Measurements from ENCODE around the gene TTC22.
"Not testable (repeated sequence)": the region's sequence is repeated elsewhere in the genome, so short reads cannot be mapped to it uniquely, and the experiment has no call there.

The TTC22 gene

GRCh38 chr1:54795356-54795665 is 5.8 kb downstream of the TTC22 start:
- no peak for TF ChIP-seq POLR2A (IDR thresholded peaks at IDR 0.05; ENCODE audit: low read depth, low read length)
- DNase-seq (ENCODE audit: insufficient read length, low spot score) (no peak), FAIRE-seq (no peak)

GRCh38 chr1:54794451-54795355 is 6.4 kb downstream of the TTC22 start:
- DNase-seq (ENCODE audit: insufficient read length, low spot score) (no peak), FAIRE-seq (no peak)
- TF ChIP-seq POLR2A (IDR thresholded peaks at IDR 0.05; ENCODE audit: low read depth, low read length) = no peak

- no peak for FAIRE-seq
- no peak for DNase-seq (ENCODE audit: insufficient read length, low spot score)
- no peak for TF ChIP-seq POLR2A (IDR thresholded peaks at IDR 0.05; ENCODE audit: low read depth, low read length)
These were observed 8.3 kb downstream of the TTC22 start for GRCh38 chr1:54792686-54793282.

- TF ChIP-seq POLR2A (IDR thresholded peaks at IDR 0.05; ENCODE audit: low read depth, low read length) = no peak
- no peak for DNase-seq (ENCODE audit: insufficient read length, low spot score)
- FAIRE-seq = no peak
These were observed 9.1 kb downstream of the TTC22 start for GRCh38 chr1:54791880-54792522.

- no peak for FAIRE-seq
- no peak for TF ChIP-seq POLR2A (IDR thresholded peaks at IDR 0.05; ENCODE audit: low read depth, low read length)
- DNase-seq (ENCODE audit: insufficient read length, low spot score) = no peak
These were observed 12.7 kb downstream of the TTC22 start for GRCh38 chr1:54788459-54788858.

- no peak for FAIRE-seq
These were observed 13.5 kb downstream of the TTC22 start for GRCh38 chr1:54787604-54788003.

GRCh38 chr1:54786778-54787177 is 14.3 kb downstream of the TTC22 start:
- FAIRE-seq = no peak
- no peak for DNase-seq (ENCODE audit: insufficient read length, low spot score)
- no peak for TF ChIP-seq POLR2A (IDR thresholded peaks at IDR 0.05; ENCODE audit: low read depth, low read length)

More at GRCh38 chr1:54787604-54788003, 13.5 kb downstream of the TTC22 start:
- TF ChIP-seq POLR2A (IDR thresholded peaks at IDR 0.05; ENCODE audit: low read depth, low read length) = no peak
- DNase-seq (ENCODE audit: insufficient read length, low spot score) = no peak

GRCh38 chr1:54784066-54784465 is 17.1 kb downstream of the TTC22 start:
- TF ChIP-seq POLR2A (IDR thresholded peaks at IDR 0.05; ENCODE audit: low read depth, low read length) = no peak
- no peak for FAIRE-seq
- no peak for DNase-seq (ENCODE audit: insufficient read length, low spot score)

GRCh38 chr1:54782588-54782987 is 18.5 kb downstream of the TTC22 start:
- no peak for FAIRE-seq
- DNase-seq (ENCODE audit: insufficient read length, low spot score) = no peak
- no peak for TF ChIP-seq POLR2A (IDR thresholded peaks at IDR 0.05; ENCODE audit: low read depth, low read length)

GRCh38 chr1:54782156-54782555 is 19.0 kb downstream of the TTC22 start:
- TF ChIP-seq POLR2A (IDR thresholded peaks at IDR 0.05; ENCODE audit: low read depth, low read length) = no peak
- DNase-seq (ENCODE audit: insufficient read length, low spot score) (no peak), FAIRE-seq (no peak)

- FAIRE-seq = no peak
- DNase-seq (ENCODE audit: insufficient read length, low spot score) = no peak
- TF ChIP-seq POLR2A (IDR thresholded peaks at IDR 0.05; ENCODE audit: low read depth, low read length) = no peak
These were observed 19.9 kb downstream of the TTC22 start for GRCh38 chr1:54781023-54781723.

GRCh38 chr1:54777431-54777830 is 23.7 kb downstream of the TTC22 start:
- no peak for DNase-seq (ENCODE audit: insufficient read length, low spot score)
- no peak for TF ChIP-seq POLR2A (IDR thresholded peaks at IDR 0.05; ENCODE audit: low read depth, low read length)

GRCh38 chr1:54777011-54777410 is 24.1 kb downstream of the TTC22 start:
- DNase-seq (ENCODE audit: insufficient read length, low spot score) = no peak
- no peak for FAIRE-seq
- TF ChIP-seq POLR2A (IDR thresholded peaks at IDR 0.05; ENCODE audit: low read depth, low read length) = no peak

More at GRCh38 chr1:54777431-54777830, 23.7 kb downstream of the TTC22 start:
- no peak for FAIRE-seq

GRCh38 chr1:54775828-54776721 is 25.0 kb downstream of the TTC22 start:
- FAIRE-seq; DNase-seq (ENCODE audit: insufficient read length, low spot score): not testable (repeated sequence)

All from H54 (cell line).